ENCODE data around the gene PHKB. TPM values are rescaled to one million over a fixed set of nuclear protein-coding genes. Genes with fewer than 3 reads are reported as not detected.

The PHKB gene
- total and polyA plus RNA-seq, 2 of the 8 experiments (the other 6 are each of a cell fraction or from before 2014, with no cell fraction given) = 18.6 to 38.3 TPM

DNA sequence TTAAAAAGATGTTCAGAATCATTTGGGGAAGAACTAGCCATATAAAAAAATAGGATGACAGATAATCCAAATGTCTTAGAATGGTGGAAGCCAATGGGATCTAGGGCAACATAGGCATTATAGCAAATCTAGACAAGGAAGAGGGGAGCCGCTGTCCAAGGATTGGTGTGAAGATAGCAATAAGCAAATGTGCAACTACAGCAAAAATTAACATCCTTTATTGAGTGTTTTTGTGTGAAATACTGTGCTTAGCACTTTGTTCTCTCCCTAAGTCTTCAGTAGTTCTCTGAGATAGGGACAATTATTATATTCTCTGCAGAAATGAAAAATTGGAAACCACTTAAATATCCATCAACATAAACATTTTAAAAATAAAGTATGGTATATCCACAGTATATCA is 177.0 kb downstream of the PHKB start (continued):
- TF ChIP-seq, protein P1, sequence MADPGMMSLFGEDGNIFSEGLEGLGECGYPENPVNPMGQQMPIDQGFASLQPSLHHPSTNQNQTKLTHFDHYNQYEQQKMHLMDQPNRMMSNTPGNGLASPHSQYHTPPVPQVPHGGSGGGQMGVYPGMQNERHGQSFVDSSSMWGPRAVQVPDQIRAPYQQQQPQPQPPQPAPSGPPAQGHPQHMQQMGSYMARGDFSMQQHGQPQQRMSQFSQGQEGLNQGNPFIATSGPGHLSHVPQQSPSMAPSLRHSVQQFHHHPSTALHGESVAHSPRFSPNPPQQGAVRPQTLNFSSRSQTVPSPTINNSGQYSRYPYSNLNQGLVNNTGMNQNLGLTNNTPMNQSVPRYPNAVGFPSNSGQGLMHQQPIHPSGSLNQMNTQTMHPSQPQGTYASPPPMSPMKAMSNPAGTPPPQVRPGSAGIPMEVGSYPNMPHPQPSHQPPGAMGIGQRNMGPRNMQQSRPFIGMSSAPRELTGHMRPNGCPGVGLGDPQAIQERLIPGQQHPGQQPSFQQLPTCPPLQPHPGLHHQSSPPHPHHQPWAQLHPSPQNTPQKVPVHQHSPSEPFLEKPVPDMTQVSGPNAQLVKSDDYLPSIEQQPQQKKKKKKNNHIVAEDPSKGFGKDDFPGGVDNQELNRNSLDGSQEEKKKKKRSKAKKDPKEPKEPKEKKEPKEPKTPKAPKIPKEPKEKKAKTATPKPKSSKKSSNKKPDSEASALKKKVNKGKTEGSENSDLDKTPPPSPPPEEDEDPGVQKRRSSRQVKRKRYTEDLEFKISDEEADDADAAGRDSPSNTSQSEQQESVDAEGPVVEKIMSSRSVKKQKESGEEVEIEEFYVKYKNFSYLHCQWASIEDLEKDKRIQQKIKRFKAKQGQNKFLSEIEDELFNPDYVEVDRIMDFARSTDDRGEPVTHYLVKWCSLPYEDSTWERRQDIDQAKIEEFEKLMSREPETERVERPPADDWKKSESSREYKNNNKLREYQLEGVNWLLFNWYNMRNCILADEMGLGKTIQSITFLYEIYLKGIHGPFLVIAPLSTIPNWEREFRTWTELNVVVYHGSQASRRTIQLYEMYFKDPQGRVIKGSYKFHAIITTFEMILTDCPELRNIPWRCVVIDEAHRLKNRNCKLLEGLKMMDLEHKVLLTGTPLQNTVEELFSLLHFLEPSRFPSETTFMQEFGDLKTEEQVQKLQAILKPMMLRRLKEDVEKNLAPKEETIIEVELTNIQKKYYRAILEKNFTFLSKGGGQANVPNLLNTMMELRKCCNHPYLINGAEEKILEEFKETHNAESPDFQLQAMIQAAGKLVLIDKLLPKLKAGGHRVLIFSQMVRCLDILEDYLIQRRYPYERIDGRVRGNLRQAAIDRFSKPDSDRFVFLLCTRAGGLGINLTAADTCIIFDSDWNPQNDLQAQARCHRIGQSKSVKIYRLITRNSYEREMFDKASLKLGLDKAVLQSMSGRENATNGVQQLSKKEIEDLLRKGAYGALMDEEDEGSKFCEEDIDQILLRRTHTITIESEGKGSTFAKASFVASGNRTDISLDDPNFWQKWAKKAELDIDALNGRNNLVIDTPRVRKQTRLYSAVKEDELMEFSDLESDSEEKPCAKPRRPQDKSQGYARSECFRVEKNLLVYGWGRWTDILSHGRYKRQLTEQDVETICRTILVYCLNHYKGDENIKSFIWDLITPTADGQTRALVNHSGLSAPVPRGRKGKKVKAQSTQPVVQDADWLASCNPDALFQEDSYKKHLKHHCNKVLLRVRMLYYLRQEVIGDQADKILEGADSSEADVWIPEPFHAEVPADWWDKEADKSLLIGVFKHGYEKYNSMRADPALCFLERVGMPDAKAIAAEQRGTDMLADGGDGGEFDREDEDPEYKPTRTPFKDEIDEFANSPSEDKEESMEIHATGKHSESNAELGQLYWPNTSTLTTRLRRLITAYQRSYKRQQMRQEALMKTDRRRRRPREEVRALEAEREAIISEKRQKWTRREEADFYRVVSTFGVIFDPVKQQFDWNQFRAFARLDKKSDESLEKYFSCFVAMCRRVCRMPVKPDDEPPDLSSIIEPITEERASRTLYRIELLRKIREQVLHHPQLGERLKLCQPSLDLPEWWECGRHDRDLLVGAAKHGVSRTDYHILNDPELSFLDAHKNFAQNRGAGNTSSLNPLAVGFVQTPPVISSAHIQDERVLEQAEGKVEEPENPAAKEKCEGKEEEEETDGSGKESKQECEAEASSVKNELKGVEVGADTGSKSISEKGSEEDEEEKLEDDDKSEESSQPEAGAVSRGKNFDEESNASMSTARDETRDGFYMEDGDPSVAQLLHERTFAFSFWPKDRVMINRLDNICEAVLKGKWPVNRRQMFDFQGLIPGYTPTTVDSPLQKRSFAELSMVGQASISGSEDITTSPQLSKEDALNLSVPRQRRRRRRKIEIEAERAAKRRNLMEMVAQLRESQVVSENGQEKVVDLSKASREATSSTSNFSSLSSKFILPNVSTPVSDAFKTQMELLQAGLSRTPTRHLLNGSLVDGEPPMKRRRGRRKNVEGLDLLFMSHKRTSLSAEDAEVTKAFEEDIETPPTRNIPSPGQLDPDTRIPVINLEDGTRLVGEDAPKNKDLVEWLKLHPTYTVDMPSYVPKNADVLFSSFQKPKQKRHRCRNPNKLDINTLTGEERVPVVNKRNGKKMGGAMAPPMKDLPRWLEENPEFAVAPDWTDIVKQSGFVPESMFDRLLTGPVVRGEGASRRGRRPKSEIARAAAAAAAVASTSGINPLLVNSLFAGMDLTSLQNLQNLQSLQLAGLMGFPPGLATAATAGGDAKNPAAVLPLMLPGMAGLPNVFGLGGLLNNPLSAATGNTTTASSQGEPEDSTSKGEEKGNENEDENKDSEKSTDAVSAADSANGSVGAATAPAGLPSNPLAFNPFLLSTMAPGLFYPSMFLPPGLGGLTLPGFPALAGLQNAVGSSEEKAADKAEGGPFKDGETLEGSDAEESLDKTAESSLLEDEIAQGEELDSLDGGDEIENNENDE (IDR thresholded peaks at IDR 0.05; ENCODE audit: insufficient replicate concordance, low read length) = no peak
- TF ChIP-seq JUND (IDR thresholded peaks at IDR 0.05; ENCODE audit: low read length) (no peak), FOSL1 (IDR thresholded peaks at IDR 0.05; ENCODE audit: insufficient read depth, low read depth, low read length) (no peak), SP1 (IDR thresholded peaks at IDR 0.05; ENCODE audit: low read depth, low read length) (no peak), PHF8 (conservative IDR thresholded peaks at IDR 0.05; ENCODE audit: low read depth, low read length) (no peak), MAFK (IDR thresholded peaks at IDR 0.05; ENCODE audit: low read depth, low read length) (no peak), NANOG (IDR thresholded peaks at IDR 0.05; ENCODE audit: insufficient read depth, low read depth, low read length, poor library complexity, severe bottlenecking) (no peak), SP2 (IDR thresholded peaks at IDR 0.05; ENCODE audit: low read length) (no peak)
- TF ChIP-seq, protein P2, sequence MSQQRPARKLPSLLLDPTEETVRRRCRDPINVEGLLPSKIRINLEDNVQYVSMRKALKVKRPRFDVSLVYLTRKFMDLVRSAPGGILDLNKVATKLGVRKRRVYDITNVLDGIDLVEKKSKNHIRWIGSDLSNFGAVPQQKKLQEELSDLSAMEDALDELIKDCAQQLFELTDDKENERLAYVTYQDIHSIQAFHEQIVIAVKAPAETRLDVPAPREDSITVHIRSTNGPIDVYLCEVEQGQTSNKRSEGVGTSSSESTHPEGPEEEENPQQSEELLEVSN (IDR thresholded peaks at IDR 0.05) = no peak

Data from H1 (cell line).